Fibroblast of lung (primary cell): Measurements from ENCODE around the gene HLA-F.

Experiments used
- EZH2 ChIP-seq: IDR thresholded peaks from 2 replicates; pipeline ENCODE4 v1.5.1; 2012; ENCODE audit warnings: low read length, control low read depth, mild to moderate bottlenecking; ENCODE audit errors: missing control alignments
- TF ChIP-seq, protein P1 (sequence below), 2 donors: IDR thresholded peaks in 1 of 2; conservative IDR thresholded peaks in 1 of 2; 1 replicate in 1 of 2; 2 replicates in 1 of 2; pipeline ENCODE4 v1.5.1; 2011 to 2012; ENCODE audit warnings: low read length in 2 of 2, control low read depth in 1 of 2, inconsistent platforms in 1 of 2, low read depth in 1 of 2, mild to moderate bottlenecking in 1 of 2

DNA sequence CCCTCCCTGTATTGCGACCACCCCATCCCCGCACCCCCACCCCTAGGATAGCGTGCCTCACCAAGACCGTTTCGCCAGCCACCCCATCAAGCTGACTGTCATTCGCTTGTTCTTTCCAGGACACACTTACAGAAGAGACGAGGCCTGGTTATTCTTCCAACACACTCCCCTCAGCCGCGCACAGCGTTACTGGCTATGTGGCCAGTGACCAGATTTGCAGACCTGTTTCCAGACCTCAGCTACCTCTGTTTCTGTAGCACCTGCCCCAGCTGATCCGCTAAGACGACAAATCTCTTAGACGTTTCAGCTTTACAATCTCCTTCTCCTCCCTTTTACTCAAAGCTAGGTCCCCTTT lies 26.1 kb downstream of the HLA-F start:
- TF ChIP-seq, protein P1, sequence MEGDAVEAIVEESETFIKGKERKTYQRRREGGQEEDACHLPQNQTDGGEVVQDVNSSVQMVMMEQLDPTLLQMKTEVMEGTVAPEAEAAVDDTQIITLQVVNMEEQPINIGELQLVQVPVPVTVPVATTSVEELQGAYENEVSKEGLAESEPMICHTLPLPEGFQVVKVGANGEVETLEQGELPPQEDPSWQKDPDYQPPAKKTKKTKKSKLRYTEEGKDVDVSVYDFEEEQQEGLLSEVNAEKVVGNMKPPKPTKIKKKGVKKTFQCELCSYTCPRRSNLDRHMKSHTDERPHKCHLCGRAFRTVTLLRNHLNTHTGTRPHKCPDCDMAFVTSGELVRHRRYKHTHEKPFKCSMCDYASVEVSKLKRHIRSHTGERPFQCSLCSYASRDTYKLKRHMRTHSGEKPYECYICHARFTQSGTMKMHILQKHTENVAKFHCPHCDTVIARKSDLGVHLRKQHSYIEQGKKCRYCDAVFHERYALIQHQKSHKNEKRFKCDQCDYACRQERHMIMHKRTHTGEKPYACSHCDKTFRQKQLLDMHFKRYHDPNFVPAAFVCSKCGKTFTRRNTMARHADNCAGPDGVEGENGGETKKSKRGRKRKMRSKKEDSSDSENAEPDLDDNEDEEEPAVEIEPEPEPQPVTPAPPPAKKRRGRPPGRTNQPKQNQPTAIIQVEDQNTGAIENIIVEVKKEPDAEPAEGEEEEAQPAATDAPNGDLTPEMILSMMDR (conservative IDR thresholded peaks at IDR 0.05 in 1 of 2, IDR thresholded peaks at IDR 0.05 in 1 of 2; ENCODE audit: low read depth in 1 of 2, low read length in 2 of 2): no peak
- TF ChIP-seq EZH2: no peak
